Erythroblast (primary cell): ENCODE data around the gene LARGE1.

Experiments used
- GATA1 ChIP-seq: IDR thresholded peaks from 2 replicates; pipeline ENCODE4 v1.6.1; 2011; ENCODE audit warnings: low read depth, mild to moderate bottlenecking, control low read depth, low read length, moderate library complexity
- POLR2A ChIP-seq: IDR thresholded peaks from 2 replicates; pipeline ENCODE4 v1.6.1; 2011; ENCODE audit warnings: mild to moderate bottlenecking, low read length

DNA sequence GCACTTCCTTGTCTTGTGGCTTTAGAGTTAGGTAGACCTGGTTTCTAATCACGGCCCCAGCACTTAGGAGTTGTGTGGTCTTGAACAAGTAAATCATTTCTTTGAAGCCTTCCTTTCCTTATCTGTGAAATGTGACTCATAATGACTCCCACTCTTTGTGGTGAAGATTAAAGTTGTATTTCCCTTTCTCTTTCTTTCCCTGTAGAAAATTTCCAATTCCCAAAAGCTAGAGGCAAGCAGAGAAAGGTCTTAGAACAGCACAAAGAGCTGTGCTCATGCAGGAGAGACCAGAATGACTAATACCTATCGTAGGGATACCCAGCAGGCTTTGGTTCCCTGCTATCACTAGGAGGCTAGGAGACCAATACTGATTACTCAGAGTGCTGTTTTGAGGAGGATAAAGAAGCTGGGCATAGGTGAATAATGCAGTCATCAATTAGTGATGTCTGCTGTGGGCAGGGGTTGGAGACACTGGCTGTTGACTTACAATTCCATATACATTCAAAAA lies 591.4 kb downstream of the LARGE1 start:
- TF ChIP-seq POLR2A (no peak), GATA1 (no peak)
